SK-N-SH (cell line): ENCODE data around the gene ZIC5.

ENCODE experiments used
- FOXJ3 ChIP-seq: sonication (generic); formaldehyde crosslinking; IDR thresholded peaks from 2 replicates; pipeline ENCODE4 v1.5.1; 2020; ENCODE audit warnings: mild to moderate bottlenecking, missing genetic modification reagents
- GATA2 ChIP-seq: sonication (generic); formaldehyde crosslinking; IDR thresholded peaks from 2 replicates; pipeline ENCODE4 v1.5.0; 2020; ENCODE audit warnings: mild to moderate bottlenecking, missing genetic modification reagents
- JUND ChIP-seq: IDR thresholded peaks from 2 replicates; pipeline ENCODE4 v1.4.0; 2012
- POLR2AphosphoS5 ChIP-seq: IDR thresholded peaks from 2 replicates; pipeline ENCODE4 v1.6.1; 2012; ENCODE audit warnings: low read depth, low read length
- RAD21 ChIP-seq: IDR thresholded peaks from 2 replicates; pipeline ENCODE4 v1.6.1; 2012; ENCODE audit warnings: mild to moderate bottlenecking, low read length
- RFX5 ChIP-seq: IDR thresholded peaks from 2 replicates; pipeline ENCODE4 v1.6.1; 2012; ENCODE audit warnings: mild to moderate bottlenecking, improper control_type of control experiment, low read length
- YY1 ChIP-seq: IDR thresholded peaks from 2 replicates; pipeline ENCODE4 v1.4.0; 2012; ENCODE audit warnings: low read depth, mild to moderate bottlenecking
- TF ChIP-seq, protein P1 (sequence below): fragments of 200-600 bp; sonication (generic); IDR thresholded peaks from 2 replicates; pipeline ENCODE4 v1.6.1; 2017; ENCODE audit warnings: antibody characterized with exemption, mild to moderate bottlenecking, moderate library complexity
- TF ChIP-seq, protein P2 (sequence below): IDR thresholded peaks from 2 replicates; pipeline ENCODE4 v1.6.1; 2012; ENCODE audit warnings: mild to moderate bottlenecking, low read depth, low read length, moderate library complexity
- TF ChIP-seq, protein P3 (sequence below): IDR thresholded peaks from 2 replicates; pipeline ENCODE4 v1.4.0; 2012; ENCODE audit warnings: low read depth

DNA sequence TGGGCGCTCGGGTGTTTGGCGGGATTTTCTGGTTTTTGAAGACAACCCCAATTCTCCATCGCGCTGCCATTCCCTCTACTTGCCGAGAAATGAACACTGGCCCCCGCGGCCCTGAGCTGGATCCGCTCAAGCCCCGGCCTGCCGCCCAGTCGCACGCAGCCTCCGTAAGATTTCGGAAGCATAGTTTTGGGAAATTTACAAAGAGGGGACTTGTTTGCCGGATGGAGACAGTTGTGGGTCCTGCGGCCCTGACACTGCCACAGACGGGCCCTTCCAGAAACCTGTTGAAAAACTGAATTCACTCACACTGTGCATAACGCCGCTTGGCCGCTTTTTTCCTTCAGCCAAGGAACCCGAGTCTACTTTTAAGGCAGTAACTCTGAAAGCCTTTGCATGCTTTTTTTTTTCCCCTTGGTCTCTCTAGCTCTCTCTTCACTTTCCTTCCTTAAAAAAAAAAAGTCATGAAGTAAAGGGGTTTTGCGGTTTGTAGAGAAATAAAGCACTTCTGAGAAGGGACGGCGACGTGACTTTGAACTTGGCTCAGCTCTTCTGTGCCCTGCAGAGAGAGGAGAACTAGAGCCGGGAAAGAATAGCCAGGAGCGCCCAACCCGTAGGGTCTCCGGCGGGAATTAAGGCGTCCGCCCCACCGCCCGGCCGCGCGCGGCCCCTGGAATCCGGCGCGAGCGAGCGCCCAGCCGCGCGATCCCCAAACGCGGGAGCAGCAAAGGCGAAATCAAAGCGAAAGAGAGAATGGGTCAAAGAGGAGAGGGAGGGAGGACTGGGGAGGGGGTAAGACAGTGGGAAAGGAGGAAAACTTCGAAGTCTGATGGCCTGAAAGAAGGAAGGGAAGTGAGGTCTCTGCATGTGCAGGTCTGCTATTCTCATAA lies 6.6 kb upstream of the ZIC5 start:
- TF ChIP-seq, protein P1, sequence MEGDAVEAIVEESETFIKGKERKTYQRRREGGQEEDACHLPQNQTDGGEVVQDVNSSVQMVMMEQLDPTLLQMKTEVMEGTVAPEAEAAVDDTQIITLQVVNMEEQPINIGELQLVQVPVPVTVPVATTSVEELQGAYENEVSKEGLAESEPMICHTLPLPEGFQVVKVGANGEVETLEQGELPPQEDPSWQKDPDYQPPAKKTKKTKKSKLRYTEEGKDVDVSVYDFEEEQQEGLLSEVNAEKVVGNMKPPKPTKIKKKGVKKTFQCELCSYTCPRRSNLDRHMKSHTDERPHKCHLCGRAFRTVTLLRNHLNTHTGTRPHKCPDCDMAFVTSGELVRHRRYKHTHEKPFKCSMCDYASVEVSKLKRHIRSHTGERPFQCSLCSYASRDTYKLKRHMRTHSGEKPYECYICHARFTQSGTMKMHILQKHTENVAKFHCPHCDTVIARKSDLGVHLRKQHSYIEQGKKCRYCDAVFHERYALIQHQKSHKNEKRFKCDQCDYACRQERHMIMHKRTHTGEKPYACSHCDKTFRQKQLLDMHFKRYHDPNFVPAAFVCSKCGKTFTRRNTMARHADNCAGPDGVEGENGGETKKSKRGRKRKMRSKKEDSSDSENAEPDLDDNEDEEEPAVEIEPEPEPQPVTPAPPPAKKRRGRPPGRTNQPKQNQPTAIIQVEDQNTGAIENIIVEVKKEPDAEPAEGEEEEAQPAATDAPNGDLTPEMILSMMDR = no peak
- TF ChIP-seq JUND (no peak), FOXJ3 (CRISPR knock-in tag) (no peak), RFX5 (no peak), RAD21 (no peak), YY1 (no peak), GATA2 (CRISPR knock-in tag) (no peak), POLR2AphosphoS5 (no peak)
- TF ChIP-seq, protein P2, sequence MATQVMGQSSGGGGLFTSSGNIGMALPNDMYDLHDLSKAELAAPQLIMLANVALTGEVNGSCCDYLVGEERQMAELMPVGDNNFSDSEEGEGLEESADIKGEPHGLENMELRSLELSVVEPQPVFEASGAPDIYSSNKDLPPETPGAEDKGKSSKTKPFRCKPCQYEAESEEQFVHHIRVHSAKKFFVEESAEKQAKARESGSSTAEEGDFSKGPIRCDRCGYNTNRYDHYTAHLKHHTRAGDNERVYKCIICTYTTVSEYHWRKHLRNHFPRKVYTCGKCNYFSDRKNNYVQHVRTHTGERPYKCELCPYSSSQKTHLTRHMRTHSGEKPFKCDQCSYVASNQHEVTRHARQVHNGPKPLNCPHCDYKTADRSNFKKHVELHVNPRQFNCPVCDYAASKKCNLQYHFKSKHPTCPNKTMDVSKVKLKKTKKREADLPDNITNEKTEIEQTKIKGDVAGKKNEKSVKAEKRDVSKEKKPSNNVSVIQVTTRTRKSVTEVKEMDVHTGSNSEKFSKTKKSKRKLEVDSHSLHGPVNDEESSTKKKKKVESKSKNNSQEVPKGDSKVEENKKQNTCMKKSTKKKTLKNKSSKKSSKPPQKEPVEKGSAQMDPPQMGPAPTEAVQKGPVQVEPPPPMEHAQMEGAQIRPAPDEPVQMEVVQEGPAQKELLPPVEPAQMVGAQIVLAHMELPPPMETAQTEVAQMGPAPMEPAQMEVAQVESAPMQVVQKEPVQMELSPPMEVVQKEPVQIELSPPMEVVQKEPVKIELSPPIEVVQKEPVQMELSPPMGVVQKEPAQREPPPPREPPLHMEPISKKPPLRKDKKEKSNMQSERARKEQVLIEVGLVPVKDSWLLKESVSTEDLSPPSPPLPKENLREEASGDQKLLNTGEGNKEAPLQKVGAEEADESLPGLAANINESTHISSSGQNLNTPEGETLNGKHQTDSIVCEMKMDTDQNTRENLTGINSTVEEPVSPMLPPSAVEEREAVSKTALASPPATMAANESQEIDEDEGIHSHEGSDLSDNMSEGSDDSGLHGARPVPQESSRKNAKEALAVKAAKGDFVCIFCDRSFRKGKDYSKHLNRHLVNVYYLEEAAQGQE = no peak
- TF ChIP-seq, protein P3, sequence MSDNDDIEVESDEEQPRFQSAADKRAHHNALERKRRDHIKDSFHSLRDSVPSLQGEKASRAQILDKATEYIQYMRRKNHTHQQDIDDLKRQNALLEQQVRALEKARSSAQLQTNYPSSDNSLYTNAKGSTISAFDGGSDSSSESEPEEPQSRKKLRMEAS = no peak
